Pancreas (tissue), 10 donors: Measurements from ENCODE around the gene EP400. TPM values are rescaled to one million over a fixed set of nuclear protein-coding genes. Genes with fewer than 3 reads are reported as not detected.

ENCODE experiments used
- ATAC-seq, 4 donors: fragments of 200-7000 bp; cut with Tn5 transposase; one replicate each; pipeline versions ENCODE4 v1.8.0 to v1.9.1; 2020; ENCODE audit warnings: mild to moderate bottlenecking in 4 of 4, moderate library complexity in 4 of 4
- DNase-seq, 6 donors: peaks; one replicate each; pipeline ENCODE4 v3.0.0-alpha.2; 2020
- FAIRE-seq: peaks from 2 replicates; lab custom pipeline; 2012; peaks lifted over from hg19 to GRCh38; lab: Jason Lieb, UNC
- H3K27ac ChIP-seq, 4 donors: fragments of 200-600 bp; sonication (generic); 1 replicate in 3 of 4; 2 replicates in 1 of 4; pipeline versions ENCODE4 v1.5.0 to v1.8.0; 2020
- H3K27me3 ChIP-seq, 4 donors: fragments of 200-600 bp; one replicate each; pipeline ENCODE4 v1.8.0; 2021
- H3K36me3 ChIP-seq, 3 donors: fragments of 200-600 bp; sonication (generic) in 1 of 3; one replicate each; pipeline versions ENCODE4 v1.5.0 to v1.8.0; 2020 to 2021
- H3K4me1 ChIP-seq, 3 donors: fragments of 200-600 bp; one replicate each; pipeline ENCODE4 v1.8.0; 2021
- H3K4me3 ChIP-seq, 4 donors: fragments of 200-600 bp; sonication (generic) in 2 of 4; one replicate each; pipeline versions ENCODE4 v1.5.0 to v1.8.0; 2020 to 2021
- H3K9me3 ChIP-seq, 4 donors: fragments of 200-600 bp; one replicate each; pipeline ENCODE4 v1.8.0; 2021
- CTCF ChIP-seq, 4 donors: fragments of 200-600 bp; sonication (generic) in 3 of 4; IDR thresholded peaks; one replicate each; pipeline versions ENCODE4 v1.5.0 to v1.8.0; 2021; ENCODE audit warnings: antibody characterized with exemption in 4 of 4
- WGBS, 2 donors: extraction: QIAGEN DNeasy Blood & Tissue Kit; methylation state at CpG; one replicate each; pipeline ENCODE4 v1.1.7; 2013; 5-methylcytosine and 5-hydroxymethylcytosine counted together
- intact Hi-C, 3 donors: fragments of 100-400 bp; cut with DNase I; formaldehyde crosslinking; loops; one replicate each; pipeline versions ENCODE4 v1.11.1 to v1.14.2; 2022
- polyA plus RNA-seq, 2 donors: library from polyadenylated mRNA; stranded (reverse); fragments of 200-250 nt; gene quantifications; one replicate each; pipeline ENCODE4 v1.2.3, GENCODE V29; 2013
- total RNA-seq, 6 donors: library from RNA; stranded (reverse); fragmentation: NEBNext Ultra II Directional in 4 of 6; extraction: Animal tissue kit (Norgen Biotek cat#: 25700) in 4 of 6; gene quantifications; one replicate each; pipeline versions ENCODE4 v1.2.1 to v1.2.4, GENCODE V29; 2021 to 2023
- donor health status: healthy with polysubstance abuse.
- donor health status: DM: no; HTN: no; CAD: no; lungs with moderate emphysema.
- donor health status: DM: no; HTN: no; CAD: no.
- donor health status: control.
- donor health status: control.
- donor health status: Bipolar disorder and iron deficiency.
- donor health status: DM: yes; HTN: yes; CAD: no.
- donor health status: DM: no; HTN: no; CAD: no.
- donor health status: DM: no; HTN: no; CAD: no.
- donor health status: DM: yes; HTN: yes; CAD: no.

EP400 gene
- total and polyA plus RNA-seq, 8 donors: 15.9 to 24.3 (median 16.7) TPM

- FAIRE-seq (no peak), ATAC-seq (no peak), DNase-seq (no peak)
- WGBS, 2 donors: 93% methylated on average over 15 of the region's 15 CpGs
- Histone ChIP-seq H3K36me3 (peaks cover 2 to 90% (median 42%) of the 10 kb centered on the region in 3 donors), H3K27ac (no peak overlapping the region), H3K4me1 (no peaks in the 10 kb centered on the region), H3K4me3 (no peak overlapping the region), H3K9me3 (no peaks in the 10 kb centered on the region), H3K27me3 (no peaks in the 10 kb centered on the region)
- intact Hi-C loops: no loop called here
- TF ChIP-seq CTCF (IDR thresholded peaks at IDR 0.05): no peak
Observed at GRCh38 chr12:132028111-132028510, 78.4 kb downstream of the EP400 start.

- DNase-seq: no peak
Observed at GRCh38 chr12:132029503-132030300, 80.0 kb downstream of the EP400 start.

GRCh38 chr12:132030367-132031038 lies 80.8 kb downstream of the EP400 start:
- peaks cover 0 to 81% (median 33%) of the 10 kb centered on the region in 3 donors for H3K36me3 ChIP-seq
- no peak overlapping the region for H3K27ac ChIP-seq
- H3K9me3 ChIP-seq: no peaks in the 10 kb centered on the region
- H3K4me1 ChIP-seq: no peaks in the 10 kb centered on the region
- ATAC-seq (no peak), FAIRE-seq (no peak), DNase-seq (no peak)
- H3K27me3 ChIP-seq: no peaks in the 10 kb centered on the region
- intact Hi-C loops: no loop called here
- TF ChIP-seq CTCF (IDR thresholded peaks at IDR 0.05): no peak
- 93 to 95% methylated on average over 11 of the region's 11 CpGs for WGBS, 2 donors
- no peak overlapping the region for H3K4me3 ChIP-seq

More at GRCh38 chr12:132029503-132030300, 80.0 kb downstream of the EP400 start:
- Histone ChIP-seq H3K27me3 (no peaks in the 10 kb centered on the region), H3K4me1 (no peaks in the 10 kb centered on the region), H3K36me3 (peaks cover 2 to 89% (median 38%) of the 10 kb centered on the region in 3 donors), H3K9me3 (no peaks in the 10 kb centered on the region), H3K4me3 (no peak overlapping the region), H3K27ac (no peak overlapping the region)
- TF ChIP-seq CTCF (IDR thresholded peaks at IDR 0.05): no peak
- WGBS, 2 donors: 86 to 88% methylated on average over 26 of the region's 26 CpGs
- FAIRE-seq (no peak), ATAC-seq (no peak)
- intact Hi-C loops: no loop called here

GRCh38 chr12:132033627-132034026 lies 83.9 kb downstream of the EP400 start:
- Histone ChIP-seq H3K4me1 (no peaks in the 10 kb centered on the region), H3K27me3 (no peaks in the 10 kb centered on the region), H3K36me3 (peaks cover 0 to 77% (median 19%) of the 10 kb centered on the region in 3 donors), H3K4me3 (no peak overlapping the region), H3K27ac (no peak overlapping the region), H3K9me3 (no peaks in the 10 kb centered on the region)
- ATAC-seq: no peak
- 89 to 97% methylated on average over 5 of the region's 5 CpGs for WGBS, 2 donors
- intact Hi-C loops: no loop called here
- no peak for FAIRE-seq
- TF ChIP-seq CTCF (IDR thresholded peaks at IDR 0.05): no peak
- DNase-seq: no peak
